IPS-18c (cell line): Measurements from ENCODE around the gene MECP2.
"Not testable (repeated sequence)": the region's sequence is repeated elsewhere in the genome, so short reads cannot be mapped to it uniquely, and the experiment has no call there.

Experiments used
- H3K4me3 ChIP-seq: 2 replicates; pipeline ENCODE4 v1.7.0; 2013; ENCODE audit warnings: low read depth, mild to moderate bottlenecking, low read length, moderate library complexity; ENCODE audit not compliant: insufficient read depth
- H3K9me3 ChIP-seq: one replicate; pipeline ENCODE4 v1.6.1; 2013; ENCODE audit warnings: mild to moderate bottlenecking, low read length, moderate library complexity; ENCODE audit not compliant: control insufficient read depth, insufficient read depth

The MECP2 gene

GRCh38 chrX:153995504-153995903 is 102.0 kb downstream of the MECP2 start:
- Histone ChIP-seq H3K9me3 (peaks cover 11% of the 10 kb centered on the region), H3K4me3 (no peak overlapping the region)

DNA sequence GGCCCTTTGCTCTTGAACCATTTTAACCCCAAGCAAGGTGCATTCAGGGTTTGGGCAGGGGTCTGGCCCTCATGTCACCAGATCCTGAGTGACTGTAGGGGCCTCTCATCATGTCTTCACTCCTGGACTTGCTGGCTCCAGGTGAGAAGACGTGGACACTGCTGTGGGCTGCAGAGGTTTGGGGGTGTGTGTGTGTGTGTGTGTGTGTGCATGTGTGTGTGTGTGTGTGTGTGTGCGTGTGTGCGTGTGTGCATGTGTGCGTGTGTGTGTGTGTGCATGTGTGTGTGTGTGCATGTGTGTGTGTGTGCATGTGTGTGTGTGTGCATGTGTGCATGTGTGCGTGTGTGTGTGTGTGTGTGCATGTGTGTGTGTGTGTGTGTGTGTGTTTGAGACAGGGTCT is 103.1 kb downstream of the MECP2 start:
- not testable (repeated sequence) for H3K4me3 ChIP-seq
- H3K9me3 ChIP-seq: peaks cover 11% of the 10 kb centered on the region

GRCh38 chrX:153993978-153994377 is 103.5 kb downstream of the MECP2 start:
- Histone ChIP-seq H3K9me3 (peaks cover 11% of the 10 kb centered on the region), H3K4me3 (no peak overlapping the region)

- H3K4me3 ChIP-seq: no peak overlapping the region
- peaks cover 11% of the 10 kb centered on the region for H3K9me3 ChIP-seq
Measured at GRCh38 chrX:153993079-153993478, 104.4 kb downstream of the MECP2 start.

DNA sequence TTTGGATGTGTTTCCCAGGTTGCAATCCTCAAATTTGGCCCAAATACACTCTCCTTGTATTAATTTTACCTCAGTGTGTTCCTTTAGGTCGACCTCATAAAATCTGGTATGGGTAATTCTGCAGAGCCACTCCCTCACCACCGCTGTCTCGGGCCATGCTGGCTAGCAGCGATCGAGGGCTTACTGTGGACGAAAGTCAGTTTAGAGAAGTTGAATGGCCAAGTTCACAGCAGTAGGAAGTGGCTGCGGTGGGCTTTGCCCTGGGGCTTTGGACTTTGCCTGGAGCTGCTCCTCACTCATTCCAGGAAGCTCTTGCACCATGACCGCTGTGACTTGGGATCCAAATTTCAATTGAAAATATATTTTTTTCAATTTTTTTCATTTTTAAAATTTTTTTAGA is 105.3 kb downstream of the MECP2 start:
- Histone ChIP-seq H3K9me3 (peaks cover 9% of the 10 kb centered on the region), H3K4me3 (no peak overlapping the region)

- Histone ChIP-seq H3K4me3 (no peak overlapping the region), H3K9me3 (peaks cover 8% of the 10 kb centered on the region)
Measured at GRCh38 chrX:153991013-153991580, 106.4 kb downstream of the MECP2 start.

DNA sequence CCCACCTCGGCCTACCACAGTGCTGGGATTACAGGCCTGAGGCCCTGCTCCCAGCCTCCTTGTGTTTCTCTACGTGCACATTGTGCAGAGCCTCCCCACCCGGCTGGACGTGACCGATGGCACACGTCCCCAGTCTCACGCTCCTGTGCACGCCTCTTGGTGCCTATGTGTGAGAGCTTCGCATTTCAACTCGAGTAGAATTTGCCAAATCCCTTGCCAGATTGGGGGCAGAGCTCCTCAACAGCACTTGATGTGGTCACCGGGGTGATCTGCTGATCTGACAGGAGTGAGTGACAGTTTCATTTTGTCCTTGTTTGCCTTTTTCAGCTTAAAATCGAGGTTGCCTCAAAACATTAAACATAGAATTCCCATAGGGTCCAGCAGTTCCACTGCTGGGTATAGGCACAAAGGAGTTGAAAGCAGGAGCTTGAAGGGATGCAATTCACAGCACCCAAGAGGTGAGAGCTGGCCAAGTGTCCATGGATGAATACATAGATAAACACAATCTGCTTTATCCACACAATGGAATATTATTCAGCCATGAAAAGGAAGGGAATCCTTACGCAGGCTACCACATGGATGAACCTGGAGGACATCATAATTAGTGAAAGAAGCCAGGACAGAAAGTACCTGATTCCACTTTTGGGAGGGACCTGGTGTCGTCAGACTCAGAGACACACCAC is 107.4 kb downstream of the MECP2 start:
- H3K4me3 ChIP-seq: no peak overlapping the region
- H3K9me3 ChIP-seq: peaks cover 5% of the 10 kb centered on the region

DNA sequence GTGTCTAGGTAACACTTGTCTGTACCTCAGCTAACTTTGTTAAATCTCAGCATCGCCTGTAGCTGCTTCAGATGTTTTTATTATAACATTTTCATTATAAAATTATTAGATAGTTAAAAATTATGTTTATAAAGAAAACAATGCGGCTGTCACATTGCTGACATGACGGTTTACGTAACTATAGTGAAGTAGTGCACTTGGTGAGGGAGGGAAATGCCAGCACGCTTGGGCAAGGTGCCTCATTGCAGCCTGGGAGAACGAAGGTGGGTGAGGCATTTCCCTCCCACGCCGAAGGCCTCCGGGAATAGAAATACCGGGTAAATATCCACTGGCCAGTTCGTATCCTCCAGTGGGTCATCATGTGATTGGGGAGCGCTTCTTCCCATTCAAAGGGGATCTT is 109.0 kb downstream of the MECP2 start:
- Histone ChIP-seq H3K4me3 (no peak overlapping the region), H3K9me3 (peaks cover 3% of the 10 kb centered on the region)

- Histone ChIP-seq H3K9me3 (no peaks in the 10 kb centered on the region), H3K4me3 (no peak overlapping the region)
Measured at GRCh38 chrX:153984351-153985178, 113.0 kb downstream of the MECP2 start.

DNA sequence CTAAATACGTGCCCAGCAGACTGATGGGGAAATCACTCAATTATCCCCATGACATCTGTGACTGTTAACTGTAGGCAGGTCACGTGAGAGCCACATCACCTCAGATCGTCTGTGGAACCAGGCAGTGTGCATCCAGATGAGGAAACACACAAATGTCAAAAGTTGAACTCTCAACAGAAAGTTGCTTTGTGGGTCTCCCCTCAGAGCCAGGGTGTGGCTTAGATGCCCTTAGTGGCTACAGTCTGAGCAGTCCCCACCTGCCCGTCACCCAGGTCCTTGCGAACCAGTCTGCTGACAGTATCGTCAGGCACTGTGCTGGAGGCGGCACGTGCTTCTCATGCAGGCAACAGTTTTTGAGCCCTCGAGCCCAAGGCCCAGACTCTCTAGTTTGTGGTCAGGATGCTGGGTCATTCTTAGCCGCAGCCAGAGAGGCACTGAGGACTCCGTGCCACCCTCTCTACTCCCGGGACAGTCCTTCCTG is 114.2 kb downstream of the MECP2 start:
- H3K9me3 ChIP-seq: no peaks in the 10 kb centered on the region
- H3K4me3 ChIP-seq: no peak overlapping the region

DNA sequence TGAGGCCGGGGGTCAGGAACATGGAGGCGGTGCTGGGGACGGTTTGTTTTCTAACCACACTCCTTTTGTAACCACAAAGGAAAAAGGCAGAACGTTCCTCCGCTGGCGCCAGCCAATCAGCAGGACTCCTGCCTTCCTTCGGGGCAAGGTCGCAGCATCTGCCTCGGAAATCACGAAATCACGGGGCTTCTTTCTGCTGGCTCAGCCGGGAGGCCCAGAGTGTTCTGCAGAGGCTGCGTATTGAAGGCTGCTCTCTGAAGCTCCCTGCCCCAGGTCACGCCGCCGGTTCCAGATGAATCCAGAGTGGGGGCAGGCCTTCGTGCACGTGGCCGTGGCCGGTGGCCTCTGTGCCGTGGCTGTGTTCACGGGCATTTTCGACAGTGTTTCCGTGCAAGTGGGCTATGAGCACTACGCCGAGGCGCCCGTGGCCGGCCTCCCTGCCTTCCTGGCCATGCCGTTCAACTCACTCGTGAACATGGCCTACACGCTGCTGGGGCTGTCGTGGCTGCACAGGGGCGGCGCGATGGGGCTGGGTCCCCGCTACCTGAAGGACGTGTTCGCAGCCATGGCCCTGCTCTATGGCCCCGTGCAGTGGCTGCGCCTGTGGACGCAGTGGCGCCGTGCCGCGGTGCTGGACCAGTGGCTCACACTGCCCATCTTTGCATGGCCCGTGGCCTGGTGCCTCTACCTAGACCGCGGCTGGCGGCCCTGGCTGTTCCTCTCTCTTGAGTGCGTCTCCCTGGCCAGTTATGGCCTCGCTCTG is 115.6 kb downstream of the MECP2 start:
- no peak overlapping the region for H3K4me3 ChIP-seq
- no peaks in the 10 kb centered on the region for H3K9me3 ChIP-seq

DNA sequence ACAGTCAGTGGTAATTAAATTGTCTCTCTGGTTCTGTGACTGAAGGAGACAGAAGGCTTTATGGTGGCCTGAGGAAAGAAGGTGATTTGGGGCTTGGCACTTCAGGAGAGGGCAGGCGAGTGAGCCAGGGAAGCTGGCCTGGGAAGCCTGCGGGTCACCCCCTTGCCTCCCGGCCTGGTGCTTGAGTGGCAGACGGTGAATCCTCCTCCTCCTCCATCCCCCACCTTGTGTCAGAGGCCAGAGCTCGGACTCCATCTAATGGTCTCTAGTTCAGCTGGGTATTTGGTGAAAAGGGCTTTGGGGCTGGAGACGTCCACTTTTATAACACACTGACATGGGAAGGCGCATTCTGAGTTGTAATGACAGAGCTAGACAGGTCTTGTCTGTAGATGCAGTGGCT is 116.3 kb downstream of the MECP2 start:
- H3K9me3 ChIP-seq: no peaks in the 10 kb centered on the region

DNA sequence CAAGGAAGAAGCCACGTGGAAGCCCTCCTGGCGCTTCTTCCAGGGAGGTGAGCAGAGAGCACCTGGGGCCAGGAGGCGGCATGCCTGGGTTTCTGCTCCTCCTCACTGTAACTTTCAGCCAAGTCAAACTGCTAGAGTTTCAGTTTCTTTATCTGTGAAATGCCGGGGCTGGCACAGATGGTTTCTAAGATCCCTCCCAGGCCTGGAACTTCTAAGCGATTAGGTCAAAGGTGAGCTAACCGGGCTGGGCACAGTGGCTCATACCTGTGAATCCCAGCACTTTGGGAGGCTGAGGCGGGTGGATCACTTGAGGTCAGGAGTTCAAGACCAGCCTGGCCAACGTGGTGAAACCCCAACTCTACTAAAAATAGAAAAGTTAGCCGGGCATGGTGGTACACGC is 117.1 kb downstream of the MECP2 start:
- H3K4me3 ChIP-seq, H3K9me3 ChIP-seq: not testable (repeated sequence)

More for the DNA sequence above, 116.3 kb downstream of the MECP2 start:
- no peak overlapping the region for H3K4me3 ChIP-seq

DNA sequence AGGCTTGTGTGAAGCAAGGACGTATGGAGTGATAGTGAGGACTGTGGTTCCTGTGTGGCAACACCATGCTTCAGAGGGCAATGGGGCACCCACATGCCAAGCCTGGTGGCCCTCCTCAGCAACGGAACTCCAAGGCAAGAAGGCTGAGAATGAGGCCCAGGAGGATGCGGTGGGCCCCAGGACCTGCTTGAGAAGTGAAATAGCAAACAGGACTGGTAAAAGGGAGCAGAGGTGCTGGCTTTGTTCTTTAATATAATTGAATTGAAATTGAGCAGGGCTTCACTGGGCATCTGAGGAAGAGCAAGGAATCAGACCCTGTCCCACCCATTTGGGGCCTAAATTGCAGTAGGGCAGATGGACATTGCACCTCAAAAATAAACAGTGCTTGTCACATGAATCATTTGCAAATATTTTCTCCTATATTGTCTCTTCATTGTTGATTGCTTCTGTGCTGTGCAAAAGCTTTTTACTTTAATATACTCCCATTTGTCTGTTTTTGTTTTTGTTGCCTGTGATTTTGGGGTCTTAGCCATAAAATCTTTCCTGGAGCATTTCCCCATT is 122.7 kb downstream of the MECP2 start:
- H3K4me3 ChIP-seq: no peak overlapping the region
- no peaks in the 10 kb centered on the region for H3K9me3 ChIP-seq

DNA sequence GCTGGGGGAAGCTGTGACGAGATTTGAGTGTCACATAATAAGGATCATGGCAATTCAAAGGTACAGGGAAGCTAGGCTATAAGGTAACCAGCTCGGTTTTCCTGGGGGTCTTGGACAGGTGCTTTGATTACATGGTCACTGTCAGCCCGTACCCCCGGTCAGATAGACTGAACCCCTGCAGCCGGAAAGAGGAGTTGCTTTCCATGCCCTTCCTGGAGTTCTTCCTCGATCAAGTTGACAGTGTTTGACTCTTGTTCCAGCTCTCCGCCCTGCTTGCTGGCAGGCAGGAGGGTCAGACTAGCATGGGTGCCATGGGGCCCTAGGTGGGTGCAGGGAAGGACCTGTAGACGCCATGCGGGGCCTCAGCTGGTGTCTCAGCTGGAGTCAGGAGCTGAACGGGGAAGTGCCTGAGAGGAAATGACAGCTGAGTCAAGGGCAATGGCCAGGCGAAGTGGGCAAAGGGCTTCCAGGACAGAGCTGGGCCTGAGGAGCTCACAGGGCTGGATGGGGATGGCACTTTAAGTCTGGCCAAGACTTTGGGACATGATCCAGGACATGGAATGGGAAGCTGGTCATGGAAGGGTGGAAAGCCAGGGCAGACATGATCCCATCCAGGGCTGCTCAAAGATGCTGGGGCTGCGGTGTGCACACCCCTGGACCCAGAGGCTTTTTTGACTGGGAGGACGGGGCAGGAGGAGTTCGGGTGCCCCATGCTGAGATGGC is 123.4 kb downstream of the MECP2 start:
- H3K4me3 ChIP-seq: no peak overlapping the region
- no peaks in the 10 kb centered on the region for H3K9me3 ChIP-seq

DNA sequence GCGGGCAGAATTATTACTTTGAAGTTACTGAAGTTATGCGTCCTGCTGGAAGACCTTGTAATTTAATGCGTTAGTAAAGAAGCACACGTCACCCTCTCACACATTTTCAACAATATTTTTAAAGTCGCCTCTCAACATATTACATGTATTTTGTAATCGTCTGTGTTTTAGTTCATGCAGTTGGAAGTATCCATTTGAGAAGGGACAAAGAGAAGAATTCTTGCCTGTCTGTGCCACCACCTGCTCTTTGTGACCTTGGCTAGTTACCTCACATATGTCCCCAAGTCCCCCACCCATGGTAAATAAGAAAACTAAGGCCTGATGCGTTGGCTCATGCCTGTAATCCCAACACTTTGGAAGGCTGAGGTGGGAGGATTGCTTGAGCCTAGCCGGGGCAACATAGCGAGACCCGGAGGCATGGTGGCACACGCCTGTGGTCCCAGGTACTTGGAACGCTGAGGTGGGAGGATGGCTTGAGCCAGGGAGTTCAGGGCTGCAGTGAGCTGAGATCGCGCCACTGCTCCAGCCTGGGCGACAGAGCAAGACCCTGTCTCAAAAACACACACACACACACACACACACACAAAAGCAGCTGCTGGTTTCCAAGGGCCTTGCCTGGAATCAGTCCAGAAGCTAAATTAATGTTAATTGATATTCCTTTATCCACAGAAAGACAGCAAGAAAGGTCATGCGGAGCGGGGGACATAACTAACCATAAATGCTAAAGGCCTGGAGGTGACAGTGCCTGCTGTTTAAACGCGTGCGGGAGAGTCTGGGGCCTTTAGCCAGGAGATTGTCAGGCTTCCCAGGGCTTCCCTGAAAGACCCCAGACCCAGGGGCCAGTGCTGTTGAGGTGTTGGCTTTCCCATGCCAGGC is 124.2 kb downstream of the MECP2 start:
- Histone ChIP-seq H3K9me3 (no peaks in the 10 kb centered on the region), H3K4me3 (peak overlapping the region; percentile 58)
